WTC11 (cell line): ENCODE results near the gene TOMM40. TPM values are rescaled to one million over a fixed set of nuclear protein-coding genes. Genes with fewer than 3 reads are reported as not detected.

Experiments used
- ATAC-seq: fragments of 200-7000 bp; cut with Tn5 transposase; 2 replicates; pipeline ENCODE4 v1.10.0; 2021; ENCODE audit warnings: mild to moderate bottlenecking, moderate library complexity
- CTCF ChIA-PET: fragments of 300-600 bp; sonication (Branson Sonifier 250); formaldehyde crosslinking; loops from one replicate; lab custom pipeline; 2021; ENCODE audit warnings: antibody characterized with exemption; lab: Charles Lee
- POLR2A ChIA-PET: fragments of 350-600 bp; sonication (Branson Sonifier 250); formaldehyde crosslinking; loops from one replicate; lab custom pipeline; 2021; ENCODE audit warnings: antibody characterized with exemption; lab: Charles Lee
- DNase-seq: peaks from one replicate; pipeline ENCODE4 v3.0.0; 2021; ENCODE audit warnings: low spot score
- H3K27ac Mint-ChIP-seq: 2 replicates; pipeline ENCODE4 v1.8.0; 2021; ENCODE audit warnings: mixed read lengths
- H3K27me3 Mint-ChIP-seq: 2 replicates; pipeline ENCODE4 v1.8.0; 2021; ENCODE audit warnings: low read depth, mild to moderate bottlenecking, moderate library complexity, mixed read lengths
- H3K36me3 Mint-ChIP-seq: 2 replicates; pipeline ENCODE4 v1.8.0; 2021; ENCODE audit warnings: mixed read lengths
- H3K4me1 Mint-ChIP-seq: 2 replicates; pipeline ENCODE4 v1.8.0; 2022; ENCODE audit warnings: mixed read lengths
- H3K4me3 Mint-ChIP-seq: 2 replicates; pipeline ENCODE4 v1.8.0; 2021; ENCODE audit warnings: mild to moderate bottlenecking, moderate library complexity, mixed read lengths
- H3K9me3 Mint-ChIP-seq: 2 replicates; pipeline ENCODE4 v1.8.0; 2021; ENCODE audit warnings: mixed read lengths
- AR ChIP-seq: fragments of 250-450 bp; sonication (Bioruptor Pico); IDR thresholded peaks from 2 replicates; pipeline ENCODE4 v1.9.0; 2021; ENCODE audit warnings: mild to moderate bottlenecking
- ESRRA ChIP-seq: sonication (generic); formaldehyde crosslinking; IDR thresholded peaks from 2 replicates; pipeline ENCODE4 v1.8.1; 2022; ENCODE audit warnings: mild to moderate bottlenecking, missing genetic modification reagents, borderline replicate concordance
- ETV6 ChIP-seq: sonication (generic); formaldehyde crosslinking; IDR thresholded peaks from 2 replicates; pipeline ENCODE4 v1.8.1; 2022; ENCODE audit warnings: mild to moderate bottlenecking, missing genetic modification reagents
- FOXP1 ChIP-seq: sonication (generic); formaldehyde crosslinking; IDR thresholded peaks from 2 replicates; pipeline ENCODE4 v1.8.0; 2022; ENCODE audit warnings: missing genetic modification reagents, mild to moderate bottlenecking, moderate library complexity, borderline replicate concordance
- GABPB1 ChIP-seq: sonication (generic); formaldehyde crosslinking; IDR thresholded peaks from 2 replicates; pipeline ENCODE4 v1.8.1; 2023; ENCODE audit warnings: mild to moderate bottlenecking, missing genetic modification reagents
- NFATC4 ChIP-seq: fragments of 250-450 bp; sonication (Bioruptor Pico); IDR thresholded peaks from 2 replicates; pipeline ENCODE4 v1.9.0; 2021; ENCODE audit warnings: mild to moderate bottlenecking
- TEAD1 ChIP-seq: sonication (generic); formaldehyde crosslinking; IDR thresholded peaks from 2 replicates; pipeline ENCODE4 v1.8.0; 2022; ENCODE audit warnings: mild to moderate bottlenecking, missing genetic modification reagents
- ZNF317 ChIP-seq: sonication (generic); formaldehyde crosslinking; IDR thresholded peaks from 2 replicates; pipeline ENCODE4 v1.8.1; 2023; ENCODE audit warnings: low read depth, mild to moderate bottlenecking, moderate library complexity, missing genetic modification reagents, borderline replicate concordance
- ZNF671 ChIP-seq: fragments of 250-450 bp; sonication (Bioruptor Pico); IDR thresholded peaks from 2 replicates; pipeline ENCODE4 v1.8.0; 2021; ENCODE audit warnings: mild to moderate bottlenecking
- total RNA-seq: library from RNA; stranded (reverse); gene quantifications from 3 replicates; pipeline ENCODE4 v1.2.3, GENCODE V29; 2021
- TF ChIP-seq, protein P1 (sequence below): sonication (generic); formaldehyde crosslinking; IDR thresholded peaks from 2 replicates; pipeline ENCODE4 v1.8.1; 2023; ENCODE audit warnings: mild to moderate bottlenecking, missing genetic modification reagents, borderline replicate concordance
- TF ChIP-seq, protein P2 (sequence below): sonication (generic); formaldehyde crosslinking; IDR thresholded peaks from 2 replicates; pipeline ENCODE4 v1.8.0; 2022; ENCODE audit warnings: mild to moderate bottlenecking, missing genetic modification reagents
- TF ChIP-seq, protein P3 (sequence below): sonication (generic); formaldehyde crosslinking; IDR thresholded peaks from 2 replicates; pipeline ENCODE4 v1.8.1; 2023; ENCODE audit warnings: mild to moderate bottlenecking, missing genetic modification reagents
- TF ChIP-seq, protein P4 (sequence below): sonication (generic); formaldehyde crosslinking; IDR thresholded peaks from 2 replicates; pipeline ENCODE4 v1.8.1; 2022; ENCODE audit warnings: mild to moderate bottlenecking, moderate library complexity, missing genetic modification reagents
- TF ChIP-seq, protein P5 (sequence below): sonication (generic); formaldehyde crosslinking; IDR thresholded peaks from 2 replicates; pipeline ENCODE4 v1.8.0; 2022; ENCODE audit warnings: mild to moderate bottlenecking, missing genetic modification reagents
- TF ChIP-seq, protein P6 (sequence below): sonication (generic); formaldehyde crosslinking; IDR thresholded peaks from 2 replicates; pipeline ENCODE4 v1.8.0; 2023; ENCODE audit warnings: missing genetic modification reagents, mild to moderate bottlenecking, borderline replicate concordance

The TOMM40 gene
- total RNA-seq, 1 experiment from 2014 or later: 221 TPM

DNA sequence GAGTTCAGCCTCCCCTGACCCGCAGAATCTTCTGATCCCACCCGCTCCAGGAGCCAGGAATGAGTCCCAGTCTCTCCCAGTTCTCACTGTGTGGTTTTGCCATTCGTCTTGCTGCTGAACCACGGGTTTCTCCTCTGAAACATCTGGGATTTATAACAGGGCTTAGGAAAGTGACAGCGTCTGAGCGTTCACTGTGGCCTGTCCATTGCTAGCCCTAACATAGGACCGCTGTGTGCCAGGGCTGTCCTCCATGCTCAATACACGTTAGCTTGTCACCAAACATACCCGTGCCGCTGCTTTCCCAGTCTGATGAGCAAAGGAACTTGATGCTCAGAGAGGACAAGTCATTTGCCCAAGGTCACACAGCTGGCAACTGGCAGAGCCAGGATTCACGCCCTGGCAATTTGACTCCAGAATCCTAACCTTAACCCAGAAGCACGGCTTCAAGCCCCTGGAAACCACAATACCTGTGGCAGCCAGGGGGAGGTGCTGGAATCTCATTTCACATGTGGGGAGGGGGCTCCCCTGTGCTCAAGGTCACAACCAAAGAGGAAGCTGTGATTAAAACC is 13.5 kb downstream of the TOMM40 start:
- H3K27me3 Mint-ChIP-seq: no peaks in the 10 kb centered on the region
- H3K27ac Mint-ChIP-seq: peak overlapping the region; percentile 88
- CTCF ChIA-PET: interaction anchor here (0.6 to 4.7 kb wide), 28 partner anchors 8 to 334 kb away, joined by 3 to 54 read pairs (median 4); partner anchors contain the start of genes APOC1, APOC2, CLPTM1 and PPP1R37
- peak; percentile 67 for DNase-seq
- TF ChIP-seq ESRRA (CRISPR knock-in tag) (0 out of 2 replicates have a peak, but pooled peaks have one; percentile 27), NFATC4 (CRISPR knock-in tag) (peak; percentile 71; the same call in 1 of the 2 replicates), ETV6 (CRISPR knock-in tag) (no peak), ZNF671 (0 out of 2 replicates have a peak, but pooled peaks have one; percentile 23), FOXP1 (CRISPR knock-in tag) (no peak), GABPB1 (0 out of 2 replicates have a peak, but pooled peaks have one; percentile 11), AR (CRISPR knock-in tag) (0 out of 2 replicates have a peak, but pooled peaks have one; percentile 55)
- TF ChIP-seq, protein P1, sequence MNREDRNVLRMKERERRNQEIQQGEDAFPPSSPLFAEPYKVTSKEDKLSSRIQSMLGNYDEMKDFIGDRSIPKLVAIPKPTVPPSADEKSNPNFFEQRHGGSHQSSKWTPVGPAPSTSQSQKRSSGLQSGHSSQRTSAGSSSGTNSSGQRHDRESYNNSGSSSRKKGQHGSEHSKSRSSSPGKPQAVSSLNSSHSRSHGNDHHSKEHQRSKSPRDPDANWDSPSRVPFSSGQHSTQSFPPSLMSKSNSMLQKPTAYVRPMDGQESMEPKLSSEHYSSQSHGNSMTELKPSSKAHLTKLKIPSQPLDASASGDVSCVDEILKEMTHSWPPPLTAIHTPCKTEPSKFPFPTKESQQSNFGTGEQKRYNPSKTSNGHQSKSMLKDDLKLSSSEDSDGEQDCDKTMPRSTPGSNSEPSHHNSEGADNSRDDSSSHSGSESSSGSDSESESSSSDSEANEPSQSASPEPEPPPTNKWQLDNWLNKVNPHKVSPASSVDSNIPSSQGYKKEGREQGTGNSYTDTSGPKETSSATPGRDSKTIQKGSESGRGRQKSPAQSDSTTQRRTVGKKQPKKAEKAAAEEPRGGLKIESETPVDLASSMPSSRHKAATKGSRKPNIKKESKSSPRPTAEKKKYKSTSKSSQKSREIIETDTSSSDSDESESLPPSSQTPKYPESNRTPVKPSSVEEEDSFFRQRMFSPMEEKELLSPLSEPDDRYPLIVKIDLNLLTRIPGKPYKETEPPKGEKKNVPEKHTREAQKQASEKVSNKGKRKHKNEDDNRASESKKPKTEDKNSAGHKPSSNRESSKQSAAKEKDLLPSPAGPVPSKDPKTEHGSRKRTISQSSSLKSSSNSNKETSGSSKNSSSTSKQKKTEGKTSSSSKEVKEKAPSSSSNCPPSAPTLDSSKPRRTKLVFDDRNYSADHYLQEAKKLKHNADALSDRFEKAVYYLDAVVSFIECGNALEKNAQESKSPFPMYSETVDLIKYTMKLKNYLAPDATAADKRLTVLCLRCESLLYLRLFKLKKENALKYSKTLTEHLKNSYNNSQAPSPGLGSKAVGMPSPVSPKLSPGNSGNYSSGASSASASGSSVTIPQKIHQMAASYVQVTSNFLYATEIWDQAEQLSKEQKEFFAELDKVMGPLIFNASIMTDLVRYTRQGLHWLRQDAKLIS (CRISPR knock-in tag): no peak
- TF ChIP-seq, protein P2, sequence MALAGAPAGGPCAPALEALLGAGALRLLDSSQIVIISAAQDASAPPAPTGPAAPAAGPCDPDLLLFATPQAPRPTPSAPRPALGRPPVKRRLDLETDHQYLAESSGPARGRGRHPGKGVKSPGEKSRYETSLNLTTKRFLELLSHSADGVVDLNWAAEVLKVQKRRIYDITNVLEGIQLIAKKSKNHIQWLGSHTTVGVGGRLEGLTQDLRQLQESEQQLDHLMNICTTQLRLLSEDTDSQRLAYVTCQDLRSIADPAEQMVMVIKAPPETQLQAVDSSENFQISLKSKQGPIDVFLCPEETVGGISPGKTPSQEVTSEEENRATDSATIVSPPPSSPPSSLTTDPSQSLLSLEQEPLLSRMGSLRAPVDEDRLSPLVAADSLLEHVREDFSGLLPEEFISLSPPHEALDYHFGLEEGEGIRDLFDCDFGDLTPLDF: no peak
- POLR2A ChIA-PET: interaction anchor here (0.6 to 2.9 kb wide), 7 partner anchors 11 to 274 kb away, joined by 3 to 17 read pairs (median 8); partner anchors contain the start of genes APOC1, BLOC1S3, NECTIN2 and RELB
- H3K9me3 Mint-ChIP-seq: no peaks in the 10 kb centered on the region
- peak overlapping the region; percentile 99 for H3K4me3 Mint-ChIP-seq
- 0 out of 2 replicates have a peak, but pooled peaks have one; percentile 1 for ATAC-seq
- peaks cover 39% of the 10 kb centered on the region for H3K36me3 Mint-ChIP-seq
- peaks cover 21% of the 10 kb centered on the region for H3K4me1 Mint-ChIP-seq

GRCh38 chr19:44905437-44906160 is 14.5 kb downstream of the TOMM40 start, which contains the start of gene APOE:
Gene APOE (plus strand): TSS chr19:44905796. CDS start chr19:44906625, 829 bp downstream.
- ATAC-seq (peak; percentile 61), DNase-seq (peak; percentile 81)
- H3K27me3 Mint-ChIP-seq: no peaks in the 10 kb centered on the region
- H3K27ac Mint-ChIP-seq: peak within 1 kb of the TSS; percentile 99
- H3K4me3 Mint-ChIP-seq: peak within 1 kb of the TSS; percentile 99
- peaks cover 24% of the 10 kb centered on the region for H3K4me1 Mint-ChIP-seq
- ChIA-PET POLR2A (interaction anchor here (0.6 to 2.9 kb wide), 13 partner anchors 9 to 273 kb away, joined by 3 to 17 read pairs (median 4); partner anchors contain the start of genes APOC1, BCAM, BLOC1S3 and NECTIN2), CTCF (interaction anchor here (0.6 to 4.7 kb wide), 24 partner anchors 9 to 335 kb away, joined by 3 to 54 read pairs (median 3); partner anchors contain the start of genes APOC1, APOC2, PPP1R37 and RELB)
- no peaks in the 10 kb centered on the region for H3K9me3 Mint-ChIP-seq
- peaks cover 30% of the 10 kb centered on the region for H3K36me3 Mint-ChIP-seq
- peak; percentile 72; the same call in 1 of the 2 replicates for TF ChIP-seq TEAD1 (CRISPR knock-in tag)
- TF ChIP-seq, protein P3, sequence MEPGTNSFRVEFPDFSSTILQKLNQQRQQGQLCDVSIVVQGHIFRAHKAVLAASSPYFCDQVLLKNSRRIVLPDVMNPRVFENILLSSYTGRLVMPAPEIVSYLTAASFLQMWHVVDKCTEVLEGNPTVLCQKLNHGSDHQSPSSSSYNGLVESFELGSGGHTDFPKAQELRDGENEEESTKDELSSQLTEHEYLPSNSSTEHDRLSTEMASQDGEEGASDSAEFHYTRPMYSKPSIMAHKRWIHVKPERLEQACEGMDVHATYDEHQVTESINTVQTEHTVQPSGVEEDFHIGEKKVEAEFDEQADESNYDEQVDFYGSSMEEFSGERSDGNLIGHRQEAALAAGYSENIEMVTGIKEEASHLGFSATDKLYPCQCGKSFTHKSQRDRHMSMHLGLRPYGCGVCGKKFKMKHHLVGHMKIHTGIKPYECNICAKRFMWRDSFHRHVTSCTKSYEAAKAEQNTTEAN (CRISPR knock-in tag): no peak
- TF ChIP-seq, protein P4, sequence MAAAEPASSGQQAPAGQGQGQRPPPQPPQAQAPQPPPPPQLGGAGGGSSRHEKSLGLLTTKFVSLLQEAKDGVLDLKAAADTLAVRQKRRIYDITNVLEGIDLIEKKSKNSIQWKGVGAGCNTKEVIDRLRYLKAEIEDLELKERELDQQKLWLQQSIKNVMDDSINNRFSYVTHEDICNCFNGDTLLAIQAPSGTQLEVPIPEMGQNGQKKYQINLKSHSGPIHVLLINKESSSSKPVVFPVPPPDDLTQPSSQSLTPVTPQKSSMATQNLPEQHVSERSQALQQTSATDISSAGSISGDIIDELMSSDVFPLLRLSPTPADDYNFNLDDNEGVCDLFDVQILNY (CRISPR knock-in tag): 0 out of 2 replicates have a peak, but pooled peaks have one; percentile 24
- 0 out of 2 replicates have a peak, but pooled peaks have one; percentile 17 for TF ChIP-seq ZNF317 (CRISPR knock-in tag)
- TF ChIP-seq, protein P5, sequence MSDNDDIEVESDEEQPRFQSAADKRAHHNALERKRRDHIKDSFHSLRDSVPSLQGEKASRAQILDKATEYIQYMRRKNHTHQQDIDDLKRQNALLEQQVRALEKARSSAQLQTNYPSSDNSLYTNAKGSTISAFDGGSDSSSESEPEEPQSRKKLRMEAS: peak; percentile 58
- TF ChIP-seq NFATC4 (CRISPR knock-in tag): 0 out of 2 replicates have a peak, but pooled peaks have one; percentile 11
- TF ChIP-seq, protein P6, sequence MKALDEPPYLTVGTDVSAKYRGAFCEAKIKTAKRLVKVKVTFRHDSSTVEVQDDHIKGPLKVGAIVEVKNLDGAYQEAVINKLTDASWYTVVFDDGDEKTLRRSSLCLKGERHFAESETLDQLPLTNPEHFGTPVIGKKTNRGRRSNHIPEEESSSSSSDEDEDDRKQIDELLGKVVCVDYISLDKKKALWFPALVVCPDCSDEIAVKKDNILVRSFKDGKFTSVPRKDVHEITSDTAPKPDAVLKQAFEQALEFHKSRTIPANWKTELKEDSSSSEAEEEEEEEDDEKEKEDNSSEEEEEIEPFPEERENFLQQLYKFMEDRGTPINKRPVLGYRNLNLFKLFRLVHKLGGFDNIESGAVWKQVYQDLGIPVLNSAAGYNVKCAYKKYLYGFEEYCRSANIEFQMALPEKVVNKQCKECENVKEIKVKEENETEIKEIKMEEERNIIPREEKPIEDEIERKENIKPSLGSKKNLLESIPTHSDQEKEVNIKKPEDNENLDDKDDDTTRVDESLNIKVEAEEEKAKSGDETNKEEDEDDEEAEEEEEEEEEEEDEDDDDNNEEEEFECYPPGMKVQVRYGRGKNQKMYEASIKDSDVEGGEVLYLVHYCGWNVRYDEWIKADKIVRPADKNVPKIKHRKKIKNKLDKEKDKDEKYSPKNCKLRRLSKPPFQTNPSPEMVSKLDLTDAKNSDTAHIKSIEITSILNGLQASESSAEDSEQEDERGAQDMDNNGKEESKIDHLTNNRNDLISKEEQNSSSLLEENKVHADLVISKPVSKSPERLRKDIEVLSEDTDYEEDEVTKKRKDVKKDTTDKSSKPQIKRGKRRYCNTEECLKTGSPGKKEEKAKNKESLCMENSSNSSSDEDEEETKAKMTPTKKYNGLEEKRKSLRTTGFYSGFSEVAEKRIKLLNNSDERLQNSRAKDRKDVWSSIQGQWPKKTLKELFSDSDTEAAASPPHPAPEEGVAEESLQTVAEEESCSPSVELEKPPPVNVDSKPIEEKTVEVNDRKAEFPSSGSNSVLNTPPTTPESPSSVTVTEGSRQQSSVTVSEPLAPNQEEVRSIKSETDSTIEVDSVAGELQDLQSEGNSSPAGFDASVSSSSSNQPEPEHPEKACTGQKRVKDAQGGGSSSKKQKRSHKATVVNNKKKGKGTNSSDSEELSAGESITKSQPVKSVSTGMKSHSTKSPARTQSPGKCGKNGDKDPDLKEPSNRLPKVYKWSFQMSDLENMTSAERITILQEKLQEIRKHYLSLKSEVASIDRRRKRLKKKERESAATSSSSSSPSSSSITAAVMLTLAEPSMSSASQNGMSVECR: 0 out of 2 replicates have a peak, but pooled peaks have one; percentile 15
